ENCODE data around the gene CACNB4. TPM values are rescaled to one million over a fixed set of nuclear protein-coding genes. Genes with fewer than 3 reads are reported as not detected.

Gene CACNB4
- total and polyA plus RNA-seq, 9 of the 15 experiments (the other 6 are each of a cell fraction or from before 2014, with no cell fraction given) = 0.01 to 0.20 (median 0.04) TPM; not detected in 1

GRCh38 chr2:151791545-151791944 lies 307.3 kb downstream of the CACNB4 start (continued):
- TF ChIP-seq, protein P1, sequence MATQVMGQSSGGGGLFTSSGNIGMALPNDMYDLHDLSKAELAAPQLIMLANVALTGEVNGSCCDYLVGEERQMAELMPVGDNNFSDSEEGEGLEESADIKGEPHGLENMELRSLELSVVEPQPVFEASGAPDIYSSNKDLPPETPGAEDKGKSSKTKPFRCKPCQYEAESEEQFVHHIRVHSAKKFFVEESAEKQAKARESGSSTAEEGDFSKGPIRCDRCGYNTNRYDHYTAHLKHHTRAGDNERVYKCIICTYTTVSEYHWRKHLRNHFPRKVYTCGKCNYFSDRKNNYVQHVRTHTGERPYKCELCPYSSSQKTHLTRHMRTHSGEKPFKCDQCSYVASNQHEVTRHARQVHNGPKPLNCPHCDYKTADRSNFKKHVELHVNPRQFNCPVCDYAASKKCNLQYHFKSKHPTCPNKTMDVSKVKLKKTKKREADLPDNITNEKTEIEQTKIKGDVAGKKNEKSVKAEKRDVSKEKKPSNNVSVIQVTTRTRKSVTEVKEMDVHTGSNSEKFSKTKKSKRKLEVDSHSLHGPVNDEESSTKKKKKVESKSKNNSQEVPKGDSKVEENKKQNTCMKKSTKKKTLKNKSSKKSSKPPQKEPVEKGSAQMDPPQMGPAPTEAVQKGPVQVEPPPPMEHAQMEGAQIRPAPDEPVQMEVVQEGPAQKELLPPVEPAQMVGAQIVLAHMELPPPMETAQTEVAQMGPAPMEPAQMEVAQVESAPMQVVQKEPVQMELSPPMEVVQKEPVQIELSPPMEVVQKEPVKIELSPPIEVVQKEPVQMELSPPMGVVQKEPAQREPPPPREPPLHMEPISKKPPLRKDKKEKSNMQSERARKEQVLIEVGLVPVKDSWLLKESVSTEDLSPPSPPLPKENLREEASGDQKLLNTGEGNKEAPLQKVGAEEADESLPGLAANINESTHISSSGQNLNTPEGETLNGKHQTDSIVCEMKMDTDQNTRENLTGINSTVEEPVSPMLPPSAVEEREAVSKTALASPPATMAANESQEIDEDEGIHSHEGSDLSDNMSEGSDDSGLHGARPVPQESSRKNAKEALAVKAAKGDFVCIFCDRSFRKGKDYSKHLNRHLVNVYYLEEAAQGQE (IDR thresholded peaks at IDR 0.05; ENCODE audit: borderline replicate concordance) = no peak
- TF ChIP-seq, protein P1 (CRISPR knock-in tag; IDR thresholded peaks at IDR 0.05; ENCODE audit: low read depth) = no peak
- TF ChIP-seq RBM25 (IDR thresholded peaks at IDR 0.05; ENCODE audit: low read depth, low read length, severe bottlenecking) = peak; percentile 84
- no peak for TF ChIP-seq ZNF561 (CRISPR knock-in tag; conservative IDR thresholded peaks at IDR 0.05)
- TF ChIP-seq ADNP (tag; IDR thresholded peaks at IDR 0.05) = peak; percentile 63

All from K562 (cell line).